Fibroblast of the aortic adventitia (primary cell): ENCODE results near the gene EPB41L3. TPM values are rescaled to one million over a fixed set of nuclear protein-coding genes. Genes with fewer than 3 reads are reported as not detected.
A peak's percentile ranks its signal among the peaks of the same experiment; 100 is the strongest.

Experiments used
- DNase-seq: peaks from one replicate; pipeline ENCODE4 v3.0.0-alpha.2; 2010; ENCODE audit warnings: low read depth
- H3K4me3 ChIP-seq: 2 replicates; pipeline ENCODE4 v1.5.1; 2011; ENCODE audit warnings: low read depth, mild to moderate bottlenecking, control low read depth, low read length, moderate library complexity
- total RNA-seq: library from RNA; depleted of rRNA; stranded (reverse); fragments of >200 nt; gene quantifications from 2 replicates; pipeline ENCODE4 v1.2.3, GENCODE V29; 2012; ENCODE audit warnings: low replicate concordance
- TF ChIP-seq, protein P1 (sequence below): IDR thresholded peaks from 2 replicates; pipeline ENCODE4 v1.5.1; 2011; ENCODE audit warnings: mild to moderate bottlenecking, low read length, control low read depth, inconsistent platforms; ENCODE audit not compliant: insufficient read depth

EPB41L3 gene
- total RNA-seq, 1 donor: 28.0 TPM

DNA sequence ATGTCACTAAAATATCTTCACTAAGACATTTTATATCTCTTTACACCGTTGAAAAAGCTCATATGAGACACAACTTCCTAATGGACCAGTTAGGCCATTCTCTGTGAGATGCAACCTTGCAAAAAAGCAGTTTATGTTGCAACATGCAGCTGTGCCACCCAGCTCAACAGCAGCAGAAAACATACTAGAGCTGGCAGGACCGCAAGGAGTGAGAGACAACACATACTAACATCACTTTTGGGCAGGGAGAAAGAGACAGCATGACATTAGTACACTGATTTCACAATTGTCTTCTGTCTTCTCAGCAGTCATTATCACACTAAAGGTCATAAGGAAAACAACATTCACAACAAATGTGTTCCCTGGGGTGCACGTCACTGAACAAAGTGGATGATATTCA, 122.9 kb downstream of the EPB41L3 start:
- TF ChIP-seq, protein P1, sequence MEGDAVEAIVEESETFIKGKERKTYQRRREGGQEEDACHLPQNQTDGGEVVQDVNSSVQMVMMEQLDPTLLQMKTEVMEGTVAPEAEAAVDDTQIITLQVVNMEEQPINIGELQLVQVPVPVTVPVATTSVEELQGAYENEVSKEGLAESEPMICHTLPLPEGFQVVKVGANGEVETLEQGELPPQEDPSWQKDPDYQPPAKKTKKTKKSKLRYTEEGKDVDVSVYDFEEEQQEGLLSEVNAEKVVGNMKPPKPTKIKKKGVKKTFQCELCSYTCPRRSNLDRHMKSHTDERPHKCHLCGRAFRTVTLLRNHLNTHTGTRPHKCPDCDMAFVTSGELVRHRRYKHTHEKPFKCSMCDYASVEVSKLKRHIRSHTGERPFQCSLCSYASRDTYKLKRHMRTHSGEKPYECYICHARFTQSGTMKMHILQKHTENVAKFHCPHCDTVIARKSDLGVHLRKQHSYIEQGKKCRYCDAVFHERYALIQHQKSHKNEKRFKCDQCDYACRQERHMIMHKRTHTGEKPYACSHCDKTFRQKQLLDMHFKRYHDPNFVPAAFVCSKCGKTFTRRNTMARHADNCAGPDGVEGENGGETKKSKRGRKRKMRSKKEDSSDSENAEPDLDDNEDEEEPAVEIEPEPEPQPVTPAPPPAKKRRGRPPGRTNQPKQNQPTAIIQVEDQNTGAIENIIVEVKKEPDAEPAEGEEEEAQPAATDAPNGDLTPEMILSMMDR: no peak
- DNase-seq: no peak
- no peak overlapping the region for H3K4me3 ChIP-seq

DNA sequence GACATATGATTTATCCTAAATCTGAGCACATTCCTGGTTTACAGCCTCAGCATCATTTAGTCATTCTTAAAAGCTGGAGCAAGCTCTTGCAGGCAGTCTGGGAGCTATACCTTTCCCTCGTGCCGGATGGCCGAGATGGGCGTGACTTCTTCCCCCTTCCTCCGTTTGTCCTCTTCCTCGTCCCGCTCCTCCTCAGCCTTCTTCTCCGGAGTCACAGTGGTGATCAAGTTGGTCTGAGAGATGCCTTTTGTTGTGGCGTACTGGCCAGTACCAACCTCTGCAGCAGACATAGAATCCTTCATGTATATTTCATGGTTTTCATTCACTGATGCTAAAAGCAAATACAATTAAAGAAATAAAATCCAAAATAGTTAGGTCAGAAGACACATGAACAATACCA, 124.2 kb downstream of the EPB41L3 start:
- DNase-seq: no peak
- H3K4me3 ChIP-seq: no peak overlapping the region
- TF ChIP-seq, protein P1: no peak

DNA sequence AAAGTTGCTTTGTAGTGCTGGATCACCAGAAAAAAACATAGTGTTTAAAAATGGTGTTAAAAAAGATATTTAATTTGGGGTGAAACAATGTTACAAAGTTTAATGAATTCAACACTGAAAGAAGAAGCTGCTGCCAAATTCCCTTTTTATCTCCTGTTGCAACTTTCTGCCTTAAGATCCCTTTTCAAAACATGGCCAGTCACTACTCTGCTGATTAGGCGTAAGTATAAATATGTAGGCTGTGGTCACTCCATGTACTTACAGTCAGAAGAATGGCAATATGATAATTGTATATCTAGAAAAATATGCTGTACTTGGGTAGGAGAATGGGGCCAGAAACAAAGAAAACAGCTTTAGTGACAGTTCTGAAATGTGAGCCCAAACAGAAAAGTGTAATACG, 124.8 kb downstream of the EPB41L3 start:
- no peak for DNase-seq
- H3K4me3 ChIP-seq: no peak overlapping the region
- TF ChIP-seq, protein P1: no peak

DNA sequence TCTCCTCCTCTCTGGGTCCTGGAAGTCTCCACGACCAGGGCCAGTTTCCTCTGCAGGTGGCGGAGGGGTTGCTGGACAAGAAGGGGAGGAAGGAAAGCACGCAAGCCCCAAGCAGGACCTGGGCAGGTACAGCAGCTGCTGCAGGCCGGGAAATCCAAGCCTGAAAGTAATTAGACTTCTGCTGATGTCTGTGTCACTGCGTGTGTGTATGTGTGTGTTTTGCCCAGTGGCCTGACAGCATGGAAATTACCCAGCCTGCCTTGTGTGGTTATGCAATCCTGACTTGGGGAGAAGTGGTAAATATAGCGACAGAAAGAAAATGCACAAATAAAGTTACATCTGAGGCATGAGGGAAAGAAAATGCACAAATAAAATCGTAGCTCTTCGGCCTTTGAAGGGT, 126.5 kb downstream of the EPB41L3 start:
- DNase-seq: peak; percentile 8
- TF ChIP-seq, protein P1: no peak
- H3K4me3 ChIP-seq: no peak overlapping the region

DNA sequence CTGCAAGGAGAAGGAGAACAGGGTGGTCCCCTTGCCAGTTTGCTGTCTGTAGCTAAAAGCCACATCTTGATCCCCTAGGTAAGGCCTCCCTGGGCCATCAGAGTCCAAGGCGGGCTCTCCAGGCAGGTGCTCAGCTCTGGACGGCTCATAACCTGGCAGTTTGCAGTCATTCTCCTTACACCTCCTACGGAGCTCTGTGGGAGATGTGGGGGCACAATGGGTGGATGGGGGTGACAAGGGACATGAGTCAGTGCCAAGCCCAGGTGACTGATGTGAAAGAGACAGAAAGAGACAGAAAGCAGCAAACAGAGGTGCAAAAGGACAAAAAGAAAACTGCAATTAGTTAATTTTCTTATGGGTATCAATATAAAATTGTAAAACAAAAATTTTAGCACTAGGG, 127.7 kb downstream of the EPB41L3 start:
- no peak for DNase-seq
- H3K4me3 ChIP-seq: no peak overlapping the region
- TF ChIP-seq, protein P1: no peak

DNA sequence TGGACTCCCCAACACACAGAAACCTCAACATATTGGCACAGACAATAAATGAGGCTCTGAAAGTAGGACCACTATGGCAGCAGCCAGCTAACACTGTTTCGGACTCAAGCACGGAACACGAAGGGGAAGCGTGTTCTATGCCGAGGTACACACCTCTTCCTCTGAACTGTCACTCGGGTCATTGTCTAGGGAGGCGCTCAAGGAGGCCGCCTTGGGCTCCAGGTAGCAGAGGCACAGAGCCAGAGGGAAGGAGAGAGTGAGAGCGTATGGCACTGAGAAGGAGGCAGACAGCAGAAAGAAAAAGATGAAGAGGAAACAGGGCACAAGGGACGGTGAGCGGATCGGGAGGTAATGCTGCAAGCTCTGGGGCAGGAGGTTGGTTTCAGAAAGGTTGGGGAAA, 128.1 kb downstream of the EPB41L3 start:
- no peak for DNase-seq
- no peak overlapping the region for H3K4me3 ChIP-seq
- TF ChIP-seq, protein P1: no peak

DNA sequence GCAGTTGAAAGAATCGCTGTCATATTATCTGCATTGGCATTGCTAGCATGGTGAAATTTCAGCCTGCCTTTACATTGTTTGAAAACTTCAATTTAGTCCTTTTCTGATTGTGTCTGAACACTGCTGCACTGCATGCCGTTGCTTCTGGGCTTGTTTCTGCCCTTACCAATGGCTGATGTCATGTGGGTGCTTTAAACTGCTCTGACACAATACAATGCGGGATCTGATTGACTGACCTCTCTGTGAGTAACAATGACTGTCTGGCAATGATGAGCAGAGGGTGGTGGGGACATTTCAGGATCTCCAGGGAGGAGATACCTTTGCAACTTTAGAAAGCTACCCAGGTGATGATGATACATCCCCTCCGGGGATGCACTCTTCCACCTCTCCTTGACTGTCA, 128.8 kb downstream of the EPB41L3 start:
- TF ChIP-seq, protein P1: no peak
- no peak for DNase-seq

More for the DNA sequence above, 128.8 kb downstream of the EPB41L3 start:
- H3K4me3 ChIP-seq: no peak overlapping the region
